ENCODE data around the gene LRP1B.
"Not testable (repeated sequence)": the region's sequence is repeated elsewhere in the genome, so short reads cannot be mapped to it uniquely, and the experiment has no call there.

Gene LRP1B

DNA sequence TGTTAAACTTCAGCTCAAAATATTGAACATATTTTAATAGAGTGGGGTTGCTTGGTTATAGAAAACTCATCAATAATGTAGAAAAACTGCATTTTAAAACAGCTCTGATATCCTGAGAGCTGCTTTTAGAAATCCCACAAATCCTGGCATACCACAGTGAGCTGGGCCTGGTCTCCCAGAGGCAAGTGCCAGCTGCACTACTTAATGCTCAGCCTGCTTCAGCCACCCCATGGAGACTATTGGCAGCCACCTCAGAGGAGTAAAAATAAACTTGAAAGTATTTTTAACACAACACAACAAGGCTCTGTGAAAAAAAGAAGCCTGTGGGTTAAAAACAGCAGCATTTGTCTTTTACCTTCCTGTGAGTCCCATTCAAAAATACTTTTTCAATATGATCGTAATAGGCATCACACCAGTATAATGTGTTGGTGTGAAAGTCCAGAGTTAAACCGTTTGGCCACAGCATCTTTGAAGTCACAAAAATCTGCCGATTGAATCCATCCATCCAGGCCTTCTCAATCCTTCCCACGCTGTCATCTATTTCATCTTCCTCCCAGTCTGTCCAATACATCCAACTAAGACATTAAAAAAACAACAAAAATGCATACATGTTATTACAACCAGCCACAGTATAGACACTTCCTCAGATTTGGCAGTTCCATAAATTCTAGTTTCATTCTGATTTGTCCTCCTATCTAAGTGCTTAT, 1115.3 kb downstream of the LRP1B start:
- DNase-seq (ENCODE audit: low read depth) = no peak

GRCh38 chr2:141003967-141004657, 1126.7 kb downstream of the LRP1B start:
- no peak for DNase-seq (ENCODE audit: low read depth)

DNA sequence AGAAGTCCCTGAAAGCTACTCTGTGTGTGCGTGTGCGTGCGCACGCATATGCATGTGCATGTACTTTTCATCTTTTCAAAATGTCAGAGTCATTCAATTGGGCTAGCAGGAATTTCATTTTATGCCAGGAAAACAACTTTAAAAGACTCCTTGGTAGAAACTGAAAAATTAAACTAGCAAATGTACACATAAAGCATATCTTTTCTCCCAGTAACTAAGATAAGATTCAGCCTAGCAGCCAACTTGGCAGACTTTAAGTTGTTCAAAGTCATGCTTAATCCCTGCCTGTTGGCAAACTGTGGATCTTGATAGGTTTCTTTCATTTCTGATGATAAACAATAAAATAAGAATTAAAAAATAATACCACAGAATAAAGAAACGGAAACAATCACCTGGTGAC, 1129.1 kb downstream of the LRP1B start:
- no peak for DNase-seq (ENCODE audit: low read depth)

DNA sequence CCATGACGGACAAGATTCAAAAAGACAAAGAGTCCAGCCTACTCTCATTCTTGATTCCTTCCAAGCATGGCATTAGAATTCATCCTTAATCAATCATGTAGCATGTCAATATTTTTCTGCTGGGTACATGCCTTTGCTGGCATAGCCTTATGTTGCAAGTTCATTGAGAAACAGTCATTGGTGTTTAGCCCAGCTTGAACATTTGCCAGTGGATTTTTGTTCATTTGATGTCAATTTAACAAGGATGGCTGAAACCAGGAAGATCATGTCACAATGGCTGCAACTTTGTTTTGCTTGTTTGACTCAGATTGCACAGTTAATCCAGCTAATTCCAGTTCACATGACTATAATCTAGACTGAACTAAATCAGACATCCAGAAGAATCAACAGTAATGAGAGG, 1132.2 kb downstream of the LRP1B start:
- no peak for DNase-seq (ENCODE audit: low read depth)

DNA sequence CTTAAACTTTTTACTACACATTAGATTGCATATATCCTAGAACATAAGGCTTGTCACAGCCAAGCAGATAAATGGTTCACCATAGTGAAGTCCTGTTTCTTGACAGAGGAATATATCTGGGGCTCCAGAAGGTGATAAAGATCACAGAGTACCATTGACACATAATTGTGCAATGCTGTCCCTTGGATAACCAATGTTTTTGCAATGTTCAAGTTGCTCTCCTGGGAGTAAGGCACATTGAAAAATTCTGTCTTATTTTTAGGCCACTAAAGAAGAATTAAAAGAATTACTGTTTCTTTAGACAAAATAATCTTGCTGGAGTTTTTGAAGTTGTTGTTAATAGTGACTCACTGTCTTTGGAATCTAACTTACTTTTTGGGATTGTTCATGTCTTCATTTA, 1132.8 kb downstream of the LRP1B start:
- no peak for DNase-seq (ENCODE audit: low read depth)

DNA sequence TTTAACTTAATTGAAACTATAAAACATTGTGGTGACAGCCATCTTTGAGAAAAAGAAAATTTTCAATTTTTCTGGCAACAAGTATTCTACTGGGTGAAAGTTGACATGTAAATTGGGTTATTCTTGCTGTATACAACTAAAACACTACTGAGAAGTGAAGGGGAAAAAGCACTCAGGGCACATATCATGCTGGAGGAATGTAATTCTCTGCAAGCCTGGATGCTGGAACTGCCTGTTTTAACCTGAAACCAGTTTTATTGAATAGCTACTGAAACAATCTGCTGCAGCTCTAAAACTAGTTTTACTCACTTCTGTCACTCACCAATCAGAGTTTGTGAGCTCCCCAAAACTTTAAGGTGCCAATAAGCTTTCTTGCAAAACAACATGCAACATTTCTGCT, 1136.0 kb downstream of the LRP1B start:
- DNase-seq (ENCODE audit: low read depth) = no peak

- peak; percentile 77 for DNase-seq (ENCODE audit: low read depth)
Measured at GRCh38 chr2:140990416-140990815, 1140.4 kb downstream of the LRP1B start.

DNA sequence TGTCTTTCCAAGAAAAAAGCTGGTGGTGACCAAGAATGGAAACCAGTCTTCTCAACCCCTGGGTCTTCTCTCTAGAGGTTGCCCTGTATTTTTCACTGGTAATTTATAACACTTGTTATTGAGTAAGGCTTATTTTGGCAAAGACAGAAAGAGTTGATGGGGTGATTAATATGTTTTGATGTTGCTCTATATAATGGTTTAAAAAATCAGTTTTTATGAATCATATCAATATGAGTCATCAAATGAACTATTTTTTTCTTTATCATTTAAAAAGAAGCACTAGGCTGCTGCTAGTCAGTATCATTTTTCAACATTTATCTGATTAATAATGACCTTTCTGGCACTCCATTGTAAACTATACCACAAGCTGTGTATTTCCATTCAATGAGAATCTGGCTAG, 1142.2 kb downstream of the LRP1B start:
- peak; percentile 10 for DNase-seq (ENCODE audit: low read depth)

- DNase-seq (ENCODE audit: low read depth) = no peak
Measured at GRCh38 chr2:140986456-140986855, 1144.4 kb downstream of the LRP1B start.

GRCh38 chr2:140975237-140975636, 1155.6 kb downstream of the LRP1B start:
- DNase-seq (ENCODE audit: low read depth) = no peak

DNA sequence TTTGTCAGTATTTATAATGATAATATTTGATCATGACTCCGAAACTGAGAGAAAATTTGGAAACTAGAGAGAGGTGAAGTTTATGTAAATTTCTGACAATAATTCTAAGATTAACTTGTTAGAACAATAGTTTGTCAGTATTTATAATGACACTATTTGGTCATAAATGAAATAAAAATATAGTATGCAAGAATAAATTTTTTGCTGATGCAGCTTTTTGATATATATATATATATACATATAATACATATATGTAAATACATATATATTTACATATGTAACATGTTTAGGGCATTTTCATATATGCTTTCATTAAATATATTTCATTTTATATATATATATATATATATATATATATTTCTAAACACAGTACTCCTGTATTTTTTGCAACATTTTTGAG, 1158.1 kb downstream of the LRP1B start:
- no peak for DNase-seq (ENCODE audit: low read depth)

DNA sequence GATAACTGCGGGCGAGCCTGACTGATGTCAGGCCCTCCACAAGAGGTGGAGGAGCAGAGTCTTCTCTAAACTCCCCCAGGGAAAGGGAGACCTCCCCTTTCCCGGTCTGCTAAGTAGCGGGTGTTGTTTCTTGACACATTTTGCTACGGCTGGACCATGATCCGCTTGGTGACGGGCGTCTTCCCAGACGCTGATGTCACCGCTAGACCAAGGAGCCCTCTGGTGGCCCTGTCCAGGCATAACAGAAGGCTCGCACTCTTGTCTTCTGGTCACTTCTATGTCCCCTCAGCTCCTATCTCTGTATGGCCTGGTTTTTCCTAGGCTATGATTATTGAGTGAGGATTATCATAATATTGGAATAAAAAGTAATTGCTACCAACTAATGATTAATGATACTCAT, 1166.5 kb downstream of the LRP1B start:
- not testable (repeated sequence) for DNase-seq (ENCODE audit: low read depth)

- DNase-seq (ENCODE audit: low read depth) = no peak
Measured at GRCh38 chr2:140949932-140950331, 1180.9 kb downstream of the LRP1B start.

- no peak for DNase-seq (ENCODE audit: low read depth)
Measured at GRCh38 chr2:140947236-140947635, 1183.6 kb downstream of the LRP1B start.

DNA sequence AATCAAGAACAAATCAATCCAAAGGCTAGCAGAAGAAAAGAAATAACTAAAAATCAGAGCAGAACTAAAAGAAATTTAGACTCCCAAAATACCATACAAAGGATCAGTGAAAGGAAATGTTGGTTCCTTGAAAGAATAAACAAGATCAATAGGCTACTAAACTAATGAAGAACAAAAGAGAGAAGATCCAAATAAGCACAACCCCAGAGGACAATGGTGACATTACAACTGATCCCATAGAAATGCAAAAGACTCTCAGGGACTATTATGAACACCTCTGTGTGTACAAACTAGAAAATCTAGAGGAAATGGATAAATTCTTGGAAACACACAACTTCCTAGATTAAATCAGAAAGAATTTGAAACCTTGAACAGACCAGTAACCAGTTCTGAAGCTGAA, 1186.9 kb downstream of the LRP1B start:
- no peak for DNase-seq (ENCODE audit: low read depth)

- no peak for DNase-seq (ENCODE audit: low read depth)
Measured at GRCh38 chr2:140942284-140942683, 1188.5 kb downstream of the LRP1B start.

GRCh38 chr2:140929849-140930248, 1201.0 kb downstream of the LRP1B start:
- peak; percentile 8 for DNase-seq (ENCODE audit: low read depth)

- no peak for DNase-seq (ENCODE audit: low read depth)
Measured at GRCh38 chr2:140918426-140918825, 1212.4 kb downstream of the LRP1B start.

DNA sequence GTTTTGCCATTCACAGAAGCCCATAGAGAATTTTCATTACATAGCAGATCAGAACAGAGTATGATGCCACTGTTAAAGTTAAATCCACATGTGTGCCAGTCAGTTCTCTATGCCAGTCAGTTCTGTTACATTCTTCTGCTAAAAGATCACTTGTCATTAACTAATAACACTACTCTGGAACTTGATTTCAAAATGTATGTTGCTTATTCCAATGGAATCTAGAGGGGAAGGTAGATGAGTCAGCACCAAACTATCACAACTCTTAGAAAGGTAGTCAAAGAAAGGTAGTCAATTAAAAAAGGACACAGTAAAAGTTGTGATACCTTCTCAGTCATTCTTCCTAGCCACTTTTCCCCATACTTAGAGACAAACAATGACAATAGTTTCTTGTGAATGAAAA, 1214.4 kb downstream of the LRP1B start:
- DNase-seq (ENCODE audit: low read depth) = no peak

DNA sequence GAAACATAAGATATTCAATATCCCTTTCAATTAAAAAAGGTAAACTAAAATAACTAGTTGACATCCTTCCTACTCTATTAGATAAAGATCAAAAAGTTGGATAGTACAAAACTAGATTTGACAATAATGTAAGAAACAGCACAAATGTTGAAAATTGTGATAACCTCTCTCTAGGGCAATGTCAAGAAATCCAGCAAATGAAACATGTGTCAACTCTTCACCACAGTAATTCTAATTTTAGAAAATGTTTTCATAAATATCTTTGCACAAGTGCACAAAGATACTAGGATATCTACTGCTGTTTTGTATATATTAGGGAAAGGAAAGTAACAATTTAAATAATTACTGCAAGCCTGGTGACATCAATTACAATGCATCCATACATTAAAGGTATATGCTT, 1220.1 kb downstream of the LRP1B start:
- DNase-seq (ENCODE audit: low read depth) = no peak

DNA sequence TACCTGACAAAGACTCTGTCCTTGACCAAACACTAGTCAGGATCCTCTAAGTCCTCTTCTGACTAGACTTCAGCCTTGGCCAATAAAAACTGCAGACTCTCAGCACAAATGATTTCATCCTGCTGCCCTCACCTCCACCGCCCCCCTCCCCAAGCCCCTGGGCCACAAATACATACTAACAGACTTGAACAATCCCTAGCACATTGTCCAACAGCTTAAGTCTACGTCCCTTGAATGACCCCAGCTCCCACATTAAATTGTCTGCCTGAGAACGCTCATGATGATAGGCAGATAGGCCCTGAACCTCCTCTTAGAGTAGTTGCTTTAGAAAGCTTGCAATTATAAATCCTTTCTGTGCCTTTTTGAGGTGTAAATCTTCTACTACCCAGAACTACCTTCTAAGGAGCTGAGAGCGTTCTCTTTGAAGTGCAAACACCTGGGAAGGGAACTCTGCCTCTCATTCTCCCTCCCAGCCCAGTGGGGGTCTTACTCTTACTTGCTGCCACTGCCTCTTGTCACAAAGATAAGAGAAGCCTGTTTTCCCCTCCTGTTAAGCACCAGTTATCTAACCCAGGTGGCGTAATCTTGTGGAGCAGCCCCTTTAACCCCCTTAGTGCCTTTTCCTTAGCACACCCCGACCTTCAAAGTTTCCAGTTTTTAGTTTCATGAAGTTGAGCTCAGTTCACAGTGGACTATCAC, 1225.6 kb downstream of the LRP1B start:
- no peak for DNase-seq (ENCODE audit: low read depth)

- no peak for DNase-seq (ENCODE audit: low read depth)
Measured at GRCh38 chr2:140895378-140895777, 1235.4 kb downstream of the LRP1B start.

DNA sequence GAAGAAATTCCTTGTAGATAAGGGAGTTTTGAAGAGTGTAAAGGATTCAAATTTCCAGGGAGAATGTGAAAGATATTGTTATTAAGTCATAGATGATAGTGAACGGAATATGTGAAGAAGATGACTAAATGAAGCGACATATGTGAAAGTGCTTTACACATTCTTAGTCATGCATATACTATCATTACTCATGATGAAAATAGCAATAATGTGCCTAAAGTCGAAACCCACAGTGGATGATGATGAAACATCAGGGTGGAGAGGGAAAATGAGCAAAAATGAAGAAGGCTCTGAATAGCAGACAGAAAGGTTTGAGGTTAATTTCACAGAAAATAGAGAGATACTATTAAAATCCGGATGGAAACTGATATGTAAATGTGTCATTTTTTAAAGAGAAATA, 1237.1 kb downstream of the LRP1B start:
- DNase-seq (ENCODE audit: low read depth) = peak; percentile 78

All from fibroblast of the conjunctiva (primary cell).